HL-60/S4 treated with retinoic acid at 250 ng/mL for 4 days and 3 days (cell line): Measurements from ENCODE around the gene CACFD1.

Experiments
- in situ Hi-C: fragments of 300-500 bp; cut with MboI; formaldehyde crosslinking; loops from 2 replicates; pipeline ENCODE4 v1.7.0; 2022; ENCODE audit warnings: low sequenced_read_pairs

CACFD1 gene

DNA sequence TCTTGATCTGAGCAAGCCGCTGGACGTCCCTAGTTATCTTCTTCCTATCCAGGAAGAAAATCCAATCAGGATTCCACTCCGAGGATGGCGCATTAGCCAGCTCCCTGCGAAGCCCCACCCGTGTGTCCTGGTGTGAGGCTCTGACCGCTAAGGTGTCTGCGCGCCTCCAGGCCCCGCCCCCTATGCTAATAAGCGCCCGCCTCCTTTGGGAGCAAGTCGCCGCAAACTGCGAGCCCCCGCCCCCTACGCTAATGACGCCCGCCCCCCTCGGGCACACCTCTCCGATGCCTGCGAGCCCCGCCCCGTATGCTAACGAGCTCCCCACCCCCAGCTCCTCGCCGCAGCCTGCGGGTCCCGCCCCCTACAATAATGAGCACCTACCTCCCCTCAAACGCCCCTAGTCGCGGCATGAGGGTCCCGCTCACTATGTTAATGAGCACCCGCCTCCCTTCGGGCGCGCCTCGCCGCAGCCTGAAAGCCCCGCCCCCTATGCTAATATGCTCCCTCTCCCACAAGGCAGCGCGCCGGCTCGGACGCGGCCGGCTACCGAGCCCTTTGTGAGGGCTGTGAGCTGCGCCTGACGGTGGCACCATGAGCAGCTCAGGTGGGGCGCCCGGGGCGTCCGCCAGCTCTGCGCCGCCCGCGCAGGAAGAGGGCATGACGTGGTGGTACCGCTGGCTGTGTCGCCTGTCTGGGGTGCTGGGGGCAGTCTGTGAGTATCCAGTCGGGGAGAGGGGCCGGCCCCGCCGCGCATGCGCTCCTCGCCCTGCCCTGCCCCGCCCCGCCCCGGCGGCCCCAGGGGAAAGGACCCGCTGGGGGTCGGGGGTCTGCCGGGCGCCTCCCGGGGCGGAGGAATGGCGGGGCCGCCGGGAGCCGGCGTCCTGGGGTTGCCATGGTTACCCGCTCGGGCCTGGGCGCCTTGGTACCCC lies at the start of gene CACFD1:
Gene CACFD1 (plus strand): TSS at position 503 of the 929 bp plus-strand sequence. CDS start 89 bp downstream, at position 592.
- in situ Hi-C loops: no loop called here

DNA sequence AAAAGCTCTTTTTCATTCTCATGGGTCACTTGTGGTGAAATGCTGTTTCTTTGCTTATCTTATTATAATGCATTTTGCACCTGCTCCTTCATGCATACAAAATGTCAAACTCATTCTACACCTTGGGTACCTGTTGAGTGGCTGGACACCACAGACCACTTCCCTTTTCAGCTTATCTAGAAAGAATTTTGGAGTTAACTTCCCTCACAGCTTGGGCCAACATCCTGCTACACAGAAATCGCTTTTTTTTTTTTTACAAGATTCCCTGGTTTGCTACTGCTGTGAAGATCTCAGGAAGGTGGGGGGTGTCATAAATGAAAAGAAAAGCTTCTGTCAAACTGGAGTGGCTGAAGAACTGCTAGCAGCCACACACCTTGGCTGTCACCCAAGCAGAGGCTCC lies 44.6 kb upstream of the CACFD1 start:
- in situ Hi-C loops: no loop called here

DNA sequence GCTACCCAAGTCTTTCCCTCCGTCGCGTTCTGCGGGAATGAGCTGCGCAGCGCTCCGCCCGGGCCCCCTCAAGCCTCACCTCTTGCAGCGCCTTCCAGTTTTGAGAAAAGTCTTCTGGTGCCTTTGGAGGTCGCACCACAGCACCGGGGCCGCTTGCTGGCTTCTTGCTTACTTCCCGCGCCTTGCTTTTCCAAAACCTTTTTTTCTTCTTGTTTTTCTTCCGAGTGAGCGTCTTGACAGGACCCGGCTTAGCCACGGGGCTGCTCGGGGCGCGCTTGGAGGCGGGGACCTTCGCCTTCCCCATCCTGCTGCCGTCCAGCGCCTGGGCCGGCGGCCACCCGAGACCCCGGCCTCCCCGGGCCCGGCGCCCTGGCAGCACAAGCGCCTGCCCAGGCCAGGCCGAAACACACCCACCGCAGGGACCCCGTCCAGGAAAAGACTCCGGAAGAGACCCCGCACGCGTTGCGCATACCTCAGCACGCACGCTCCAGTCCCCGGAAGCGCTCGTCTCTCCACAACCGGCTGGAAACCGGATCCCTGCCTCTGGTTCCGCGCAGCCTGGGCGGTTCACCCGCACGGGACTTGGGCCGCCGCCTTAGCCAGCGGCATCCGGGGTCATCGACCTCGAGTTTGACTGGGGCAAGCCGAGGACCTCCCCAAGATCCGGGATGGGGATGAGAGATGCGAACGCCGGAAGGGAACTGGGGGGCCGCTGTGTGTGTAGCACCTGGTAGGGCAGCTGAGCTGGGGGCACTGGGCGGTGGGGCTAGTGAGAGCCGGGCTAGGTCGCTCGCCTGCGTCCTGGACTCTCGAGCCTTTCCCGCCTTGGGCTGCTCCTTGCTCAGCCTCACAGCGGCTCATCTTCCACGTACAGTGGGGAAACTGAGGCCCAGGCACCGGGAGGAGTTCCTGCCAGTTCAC lies 42.0 kb upstream of the CACFD1 start, which contains the start of gene REXO4:
Gene REXO4 (minus strand): TSS at position 470 of the 921 bp plus-strand sequence. CDS start 166 bp downstream, at position 304.
- in situ Hi-C loops: no loop called here

DNA sequence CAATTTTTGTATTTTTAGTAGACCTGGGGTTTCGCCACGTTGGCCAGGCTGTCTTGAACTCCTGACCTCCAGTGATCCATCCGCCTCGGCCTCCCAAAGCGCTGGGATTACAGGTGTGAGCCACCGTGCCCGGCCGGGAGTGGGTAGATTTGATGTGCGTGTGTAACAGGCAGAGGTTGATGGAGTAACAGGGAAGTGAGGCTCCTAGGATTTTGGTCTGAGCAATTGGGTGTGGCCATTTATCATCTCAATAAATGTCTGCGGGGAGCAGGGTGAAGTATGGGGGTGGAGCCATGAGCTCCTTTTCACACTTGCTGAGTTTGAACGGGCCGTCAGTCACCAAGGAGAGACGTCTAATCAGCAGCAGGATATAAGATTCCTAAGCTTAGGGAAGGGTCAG lies 40.8 kb upstream of the CACFD1 start:
- in situ Hi-C loops: no loop called here

DNA sequence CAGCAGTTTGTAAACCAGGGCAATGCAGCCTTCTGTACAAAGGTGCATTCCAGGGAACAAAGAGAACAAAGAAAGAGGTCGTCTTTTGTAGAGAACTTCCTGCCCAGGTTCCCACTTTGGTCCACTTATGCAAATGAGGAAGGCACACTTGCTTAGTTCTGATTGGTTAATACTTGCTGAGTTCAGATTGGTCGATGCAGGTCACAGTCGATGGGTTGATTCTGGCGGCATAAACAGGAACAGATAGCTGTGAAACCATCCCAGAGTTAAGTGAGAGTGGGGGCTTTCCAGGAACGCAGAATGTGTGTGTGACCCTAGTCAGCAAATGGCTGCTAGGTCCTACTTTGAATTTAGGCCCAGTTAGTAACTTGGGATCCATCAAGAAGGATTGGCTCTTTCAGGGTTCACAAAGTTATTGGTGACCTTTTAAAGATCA lies 39.4 kb upstream of the CACFD1 start:
- in situ Hi-C loops: no loop called here

DNA sequence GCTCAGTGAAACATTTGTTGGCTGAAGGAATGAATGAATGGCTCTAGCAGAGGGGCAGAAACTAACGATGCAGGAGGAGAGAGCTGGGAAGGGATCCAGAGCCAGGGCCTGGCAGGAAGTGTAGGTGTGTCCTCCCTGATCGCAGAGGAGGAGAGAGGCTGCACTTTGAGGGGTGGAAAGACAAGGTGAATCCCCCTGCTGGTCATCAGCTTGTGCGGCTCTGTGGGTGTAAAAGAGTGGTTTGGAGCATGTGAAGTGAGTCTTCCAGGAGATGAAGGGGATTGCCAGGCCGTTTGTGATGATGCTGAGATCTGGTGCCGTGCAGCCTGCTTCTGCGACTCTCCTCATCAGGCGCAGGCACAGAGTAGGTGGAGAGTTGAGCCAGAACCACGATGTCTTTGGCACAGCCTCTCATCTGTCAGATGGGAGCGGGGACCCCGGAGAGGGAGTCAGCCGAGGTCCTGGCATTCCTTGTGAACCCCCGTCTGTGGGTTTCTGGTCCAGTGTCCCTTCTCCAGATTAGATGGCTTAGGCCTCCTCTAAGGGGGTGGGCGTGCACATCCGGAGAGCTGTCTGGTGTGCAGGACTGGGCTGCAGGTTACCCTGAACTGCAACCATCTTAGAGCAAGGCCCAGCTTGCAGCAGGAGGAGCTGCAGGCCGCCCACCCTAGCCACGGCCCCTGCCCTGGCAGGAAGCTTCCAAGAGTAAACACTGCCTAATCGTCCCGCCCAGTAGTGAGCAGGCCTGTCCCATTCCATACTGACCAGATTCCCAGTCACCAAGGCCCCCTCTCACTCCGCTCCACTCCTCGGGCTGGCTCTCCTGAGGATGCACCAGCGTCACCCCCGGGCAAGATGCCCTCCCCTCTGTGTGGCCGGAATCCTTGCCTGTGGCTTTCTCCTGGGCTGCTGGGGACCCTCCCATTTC lies 37.9 kb upstream of the CACFD1 start, which contains the start of gene ADAMTS13:
Gene ADAMTS13 (plus strand): TSS at position 753 of the 928 bp plus-strand sequence. CDS start 77 bp downstream, at position 830.
- in situ Hi-C loops: no loop called here

DNA sequence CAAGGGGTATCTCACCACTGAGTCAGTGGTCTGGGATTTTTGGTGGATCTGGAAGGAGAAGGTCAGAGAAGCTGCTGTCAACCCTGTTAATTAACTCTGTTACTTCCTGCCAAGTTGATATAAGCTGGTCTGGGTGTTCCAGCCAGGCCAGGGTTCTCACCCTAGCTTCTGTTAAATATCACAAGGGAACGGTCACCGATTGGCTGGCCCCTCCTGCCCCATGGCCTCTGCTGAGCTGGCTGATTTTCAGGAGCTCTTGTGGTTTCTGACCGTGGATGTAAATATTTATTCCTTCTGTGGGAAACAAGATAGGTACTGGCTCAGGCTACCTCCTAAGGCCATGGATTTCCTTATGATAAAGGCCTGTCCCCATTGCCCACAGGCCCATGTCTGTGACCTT lies 36.6 kb upstream of the CACFD1 start:
- in situ Hi-C loops: no loop called here

DNA sequence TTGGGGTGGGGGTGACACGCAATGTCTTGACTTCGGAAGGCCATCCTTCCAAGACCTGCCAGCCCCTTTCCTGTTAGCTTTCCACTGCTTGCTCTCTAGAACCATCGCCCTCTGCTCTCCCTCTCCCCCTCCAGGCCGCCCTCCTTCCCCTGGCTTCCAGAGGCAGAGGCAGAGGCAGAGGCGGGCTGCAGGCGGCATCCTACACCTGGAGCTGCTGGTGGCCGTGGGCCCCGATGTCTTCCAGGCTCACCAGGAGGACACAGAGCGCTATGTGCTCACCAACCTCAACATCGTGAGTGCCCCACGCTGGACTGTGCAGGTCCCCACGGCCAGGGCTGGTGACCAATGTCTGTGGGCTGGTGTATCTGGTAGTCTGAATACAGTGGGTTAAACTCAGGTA lies 35.6 kb upstream of the CACFD1 start:
- in situ Hi-C loops: no loop called here

DNA sequence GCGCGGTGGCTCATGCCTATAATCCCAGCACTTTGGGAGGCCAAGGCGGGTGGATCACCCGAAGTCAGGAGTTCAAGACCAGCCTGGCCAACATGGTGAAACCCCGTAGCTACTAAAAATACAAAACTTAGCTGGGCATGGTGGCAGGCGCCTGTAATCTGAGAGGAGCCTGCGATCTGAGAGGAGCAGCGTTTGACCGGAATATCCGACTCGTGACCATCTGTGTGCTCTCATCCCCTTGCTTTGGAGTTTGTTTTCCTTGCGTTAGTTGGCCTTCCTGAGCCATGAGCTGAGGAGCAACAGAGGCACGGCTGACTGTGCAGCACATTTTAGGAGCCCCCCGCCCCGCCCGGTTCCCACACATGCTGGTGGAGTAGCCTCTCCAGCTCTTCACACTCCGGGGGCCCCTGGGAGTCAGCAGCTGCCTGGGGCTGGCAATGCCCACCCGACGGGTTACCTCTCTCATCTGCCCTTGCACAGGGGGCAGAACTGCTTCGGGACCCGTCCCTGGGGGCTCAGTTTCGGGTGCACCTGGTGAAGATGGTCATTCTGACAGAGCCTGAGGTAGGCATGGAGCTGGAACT lies 34.6 kb upstream of the CACFD1 start:
- in situ Hi-C loops: no loop called here

DNA sequence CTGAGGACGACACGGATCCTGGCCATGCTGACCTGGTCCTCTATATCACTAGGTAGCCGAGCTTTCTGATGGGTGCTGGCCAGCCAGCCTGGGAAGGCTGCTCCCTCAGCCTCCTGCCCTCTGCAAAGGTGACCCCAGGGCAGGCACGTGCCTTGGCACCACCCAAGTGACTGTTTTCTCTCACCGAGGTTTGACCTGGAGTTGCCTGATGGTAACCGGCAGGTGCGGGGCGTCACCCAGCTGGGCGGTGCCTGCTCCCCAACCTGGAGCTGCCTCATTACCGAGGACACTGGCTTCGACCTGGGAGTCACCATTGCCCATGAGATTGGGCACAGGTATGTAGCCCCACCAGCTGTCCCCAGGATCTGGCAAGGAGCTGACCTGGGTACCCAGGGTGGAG lies 33.8 kb upstream of the CACFD1 start:
- in situ Hi-C loops: no loop called here

DNA sequence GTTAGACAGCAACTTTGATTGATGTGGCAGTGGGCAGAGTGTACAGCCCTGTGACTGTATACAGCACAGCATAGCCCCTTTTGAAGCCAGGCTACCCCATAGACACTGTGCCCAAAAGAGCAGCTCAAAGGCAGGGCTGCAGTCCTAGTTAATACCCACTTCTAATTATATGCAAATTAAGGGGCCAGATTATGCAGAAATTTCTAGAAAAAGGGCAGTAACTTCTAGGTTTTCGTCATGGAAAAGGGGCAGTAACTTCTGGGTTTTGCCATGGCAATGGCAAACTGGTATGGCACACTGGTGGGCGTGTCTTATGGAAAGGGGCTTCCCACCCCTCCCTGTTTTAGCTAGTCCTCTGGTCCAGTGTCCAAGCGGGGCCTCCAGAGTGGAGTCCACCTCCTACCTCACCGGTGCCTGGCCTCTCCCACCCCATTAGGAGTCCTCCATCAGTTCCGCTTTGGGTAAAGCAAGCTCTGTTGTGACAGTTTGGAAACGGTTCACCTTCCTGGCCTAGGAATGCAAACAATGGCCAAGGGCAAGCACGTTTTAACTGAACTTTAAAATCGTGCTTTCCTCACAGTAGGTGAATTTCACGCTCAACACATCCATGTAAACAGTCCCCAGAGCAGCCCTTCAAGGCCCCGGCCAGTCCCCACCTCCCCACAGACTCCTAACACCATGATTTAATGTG lies 32.0 kb upstream of the CACFD1 start:
- in situ Hi-C loops: no loop called here

DNA sequence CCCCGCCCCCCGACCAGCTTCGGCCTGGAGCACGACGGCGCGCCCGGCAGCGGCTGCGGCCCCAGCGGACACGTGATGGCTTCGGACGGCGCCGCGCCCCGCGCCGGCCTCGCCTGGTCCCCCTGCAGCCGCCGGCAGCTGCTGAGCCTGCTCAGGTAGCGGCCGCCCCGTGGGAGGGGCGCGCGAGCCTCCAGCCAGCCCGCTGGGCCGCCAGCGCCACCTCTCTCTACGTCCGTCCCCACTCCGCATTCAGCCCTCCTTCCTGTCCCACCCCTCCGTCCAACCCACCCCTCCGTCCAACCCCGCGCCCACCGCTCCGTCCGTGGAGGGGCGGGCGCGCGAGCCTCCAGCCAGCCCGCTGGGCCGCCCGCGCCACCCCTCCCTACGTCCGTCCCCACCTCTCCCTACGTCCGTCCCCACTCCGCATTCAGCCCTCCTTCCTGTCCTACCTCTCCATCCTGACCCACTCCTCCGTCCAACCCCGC lies 31.1 kb upstream of the CACFD1 start:
- in situ Hi-C loops: no loop called here

DNA sequence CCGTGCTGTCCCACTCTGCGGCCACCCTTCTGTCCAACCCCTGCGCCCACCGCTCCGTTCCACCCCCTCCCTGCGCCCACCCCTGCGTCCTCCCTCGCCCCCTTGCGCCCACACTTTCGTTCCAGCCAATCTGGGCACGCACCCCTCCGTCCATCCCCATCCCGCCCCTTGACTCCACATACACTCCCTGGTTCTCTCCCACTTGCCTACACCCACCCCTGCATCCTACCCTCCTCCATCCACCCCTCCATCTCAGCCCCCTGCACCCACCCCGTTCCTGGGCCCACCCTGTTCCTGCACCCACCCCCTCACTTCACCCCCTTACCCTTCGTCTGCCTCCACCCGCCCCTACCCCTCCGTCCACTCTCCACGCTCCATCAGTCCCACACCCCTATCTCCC lies 30.6 kb upstream of the CACFD1 start:
- in situ Hi-C loops: no loop called here

DNA sequence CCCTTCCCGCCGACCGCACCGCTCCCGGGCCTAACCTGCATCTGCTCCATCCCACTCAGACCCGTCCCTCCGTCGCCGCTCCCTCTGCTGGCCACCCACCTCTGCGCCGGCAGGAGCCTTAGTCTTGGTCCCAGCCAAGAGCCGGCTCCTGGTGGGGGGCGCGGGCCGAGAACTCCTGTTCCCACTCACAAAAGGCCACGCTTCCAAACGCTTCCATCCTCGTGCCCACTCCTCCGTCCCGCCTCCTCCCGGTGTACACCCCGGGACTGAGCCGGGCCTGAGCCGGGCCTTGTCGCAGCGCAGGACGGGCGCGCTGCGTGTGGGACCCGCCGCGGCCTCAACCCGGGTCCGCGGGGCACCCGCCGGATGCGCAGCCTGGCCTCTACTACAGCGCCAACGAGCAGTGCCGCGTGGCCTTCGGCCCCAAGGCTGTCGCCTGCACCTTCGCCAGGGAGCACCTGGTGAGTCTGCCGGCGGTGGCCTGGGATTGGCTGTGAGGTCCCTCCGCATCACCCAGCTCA lies 30.1 kb upstream of the CACFD1 start:
- in situ Hi-C loops: no loop called here

DNA sequence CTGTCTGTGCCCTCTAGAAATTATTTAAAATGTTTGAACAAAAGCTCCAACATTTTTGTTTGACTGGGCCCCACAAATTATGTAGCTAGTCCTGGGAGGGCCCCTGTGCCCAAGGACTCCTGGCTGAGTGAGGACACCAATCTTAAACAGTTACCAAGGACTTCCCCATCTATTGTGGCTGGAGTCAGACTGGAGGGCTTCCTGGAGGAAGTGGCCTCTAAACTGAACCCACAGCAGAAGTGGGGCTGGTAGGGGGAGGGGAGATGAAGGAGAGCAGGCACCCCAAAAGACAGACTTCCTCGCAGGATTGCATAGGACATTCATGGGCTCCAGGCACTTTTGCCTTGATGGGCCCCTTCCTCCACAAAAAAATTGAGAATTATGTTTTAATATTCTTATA lies 29.5 kb upstream of the CACFD1 start:
- in situ Hi-C loops: no loop called here

DNA sequence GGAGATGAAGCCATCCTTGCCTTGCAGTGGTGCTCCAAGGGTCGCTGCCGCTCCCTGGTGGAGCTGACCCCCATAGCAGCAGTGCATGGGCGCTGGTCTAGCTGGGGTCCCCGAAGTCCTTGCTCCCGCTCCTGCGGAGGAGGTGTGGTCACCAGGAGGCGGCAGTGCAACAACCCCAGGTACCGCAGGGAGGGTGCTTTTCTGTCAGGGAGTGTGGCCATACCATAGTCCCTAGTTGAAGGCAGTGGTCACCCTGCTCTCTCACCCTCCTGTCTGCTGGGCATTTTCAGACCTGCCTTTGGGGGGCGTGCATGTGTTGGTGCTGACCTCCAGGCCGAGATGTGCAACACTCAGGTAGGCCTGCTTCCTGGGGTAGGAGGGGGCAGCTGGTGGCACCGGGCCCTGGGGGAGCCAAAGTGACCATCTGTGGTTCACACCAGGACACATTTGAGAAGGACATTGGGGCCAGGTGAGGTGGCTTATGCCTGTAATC lies 26.4 kb upstream of the CACFD1 start:
- in situ Hi-C loops: no loop called here

DNA sequence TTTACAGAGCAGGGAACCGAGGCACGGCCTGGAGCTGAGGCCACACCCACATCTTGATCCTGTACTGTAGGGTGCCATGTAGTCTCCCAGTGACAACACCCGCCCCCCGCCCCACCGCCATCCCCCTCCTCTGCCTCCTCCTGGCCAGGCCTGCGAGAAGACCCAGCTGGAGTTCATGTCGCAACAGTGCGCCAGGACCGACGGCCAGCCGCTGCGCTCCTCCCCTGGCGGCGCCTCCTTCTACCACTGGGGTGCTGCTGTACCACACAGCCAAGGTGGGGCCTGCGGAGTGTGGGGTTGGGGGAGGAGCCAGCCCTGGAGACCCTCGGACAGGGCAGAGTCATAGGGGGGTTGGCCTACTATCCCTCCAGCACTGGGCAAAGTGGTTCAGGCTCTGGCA lies 23.1 kb upstream of the CACFD1 start:
- in situ Hi-C loops: no loop called here

DNA sequence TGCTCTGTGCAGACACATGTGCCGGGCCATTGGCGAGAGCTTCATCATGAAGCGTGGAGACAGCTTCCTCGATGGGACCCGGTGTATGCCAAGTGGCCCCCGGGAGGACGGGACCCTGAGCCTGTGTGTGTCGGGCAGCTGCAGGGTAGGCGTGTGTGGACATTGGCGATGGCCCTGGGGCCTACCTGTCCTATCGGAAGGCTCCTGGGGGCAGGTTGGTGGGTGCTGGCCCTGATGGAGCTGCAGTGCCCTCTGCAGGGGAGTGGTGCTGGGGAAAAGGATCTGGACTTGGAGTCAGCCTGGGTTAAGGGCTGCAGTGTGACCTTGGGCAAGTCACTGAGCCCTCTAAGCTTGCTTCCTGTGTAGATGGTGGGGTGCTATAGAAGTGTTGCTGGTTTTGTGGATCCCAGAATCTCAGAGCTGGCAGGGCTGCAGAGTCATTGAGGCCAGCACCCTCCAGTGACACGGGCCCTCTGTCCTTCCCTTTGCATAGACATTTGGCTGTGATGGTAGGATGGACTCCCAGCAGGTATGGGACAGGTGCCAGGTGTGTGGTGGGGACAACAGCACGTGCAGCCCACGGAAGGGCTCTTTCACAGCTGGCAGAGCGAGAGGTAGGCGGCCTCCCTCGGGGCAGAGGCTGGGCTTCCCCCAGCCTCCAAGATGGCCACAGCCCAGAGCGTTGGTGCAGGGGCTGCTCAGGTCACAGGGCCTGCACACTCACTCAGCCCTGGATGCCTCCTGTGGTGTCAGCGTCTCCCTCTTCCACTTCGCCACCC lies 21.8 kb upstream of the CACFD1 start:
- in situ Hi-C loops: no loop called here
